Measurements from ENCODE around the gene LNX1.
A peak's percentile ranks its signal among the peaks of the same experiment; 100 is the strongest.

LNX1 gene

GRCh38 chr4:53598901-53599300 lies 7.6 kb upstream of the LNX1 start:
- DNase-seq, result no peak

- DNase-seq, result no peak
These were observed 7.2 kb upstream of the LNX1 start for GRCh38 chr4:53598483-53598882.

GRCh38 chr4:53596901-53597300 lies 5.6 kb upstream of the LNX1 start:
- DNase-seq, result no peak

GRCh38 chr4:53595834-53596233 lies 4.5 kb upstream of the LNX1 start:
- no peak for DNase-seq

DNA sequence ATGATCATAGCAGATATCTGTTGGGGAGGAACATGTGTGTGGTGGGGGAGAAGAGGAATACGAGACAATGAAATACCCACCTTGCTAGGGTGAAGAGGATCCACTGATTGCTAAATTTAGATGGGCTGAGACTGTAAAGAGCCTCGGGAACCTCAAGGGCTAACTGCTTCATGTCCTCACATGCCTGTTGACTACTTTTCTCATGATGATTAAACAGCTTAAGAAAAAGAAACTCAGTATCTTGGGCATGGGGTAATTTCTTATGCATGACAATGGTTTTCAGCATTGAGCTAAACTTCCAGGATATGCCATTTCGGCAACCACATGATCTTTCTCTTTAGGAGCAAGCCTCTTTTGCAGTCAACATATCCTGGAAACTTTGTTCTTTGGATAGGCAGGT lies 3.9 kb upstream of the LNX1 start:
- DNase-seq, result no peak

DNA sequence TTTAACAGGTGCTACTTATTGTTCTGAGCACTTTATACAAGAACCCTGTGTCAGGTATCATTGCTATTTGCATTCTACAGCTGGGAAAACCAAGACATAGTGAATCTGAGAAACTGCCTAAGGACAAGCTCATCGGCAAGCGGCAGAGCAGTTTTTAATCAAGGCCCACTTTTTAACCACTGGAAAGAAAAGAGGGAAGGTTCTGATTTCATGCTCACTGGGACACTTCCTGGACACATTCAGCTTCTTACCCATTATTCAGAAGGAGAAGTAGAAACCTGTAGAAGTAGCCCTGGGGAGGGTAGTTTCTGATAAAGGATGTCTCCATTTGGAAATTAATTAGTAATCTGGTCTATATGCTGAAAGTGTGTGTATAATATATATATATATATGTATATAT lies 2.5 kb upstream of the LNX1 start:
- DNase-seq, result peak; percentile 17

DNA sequence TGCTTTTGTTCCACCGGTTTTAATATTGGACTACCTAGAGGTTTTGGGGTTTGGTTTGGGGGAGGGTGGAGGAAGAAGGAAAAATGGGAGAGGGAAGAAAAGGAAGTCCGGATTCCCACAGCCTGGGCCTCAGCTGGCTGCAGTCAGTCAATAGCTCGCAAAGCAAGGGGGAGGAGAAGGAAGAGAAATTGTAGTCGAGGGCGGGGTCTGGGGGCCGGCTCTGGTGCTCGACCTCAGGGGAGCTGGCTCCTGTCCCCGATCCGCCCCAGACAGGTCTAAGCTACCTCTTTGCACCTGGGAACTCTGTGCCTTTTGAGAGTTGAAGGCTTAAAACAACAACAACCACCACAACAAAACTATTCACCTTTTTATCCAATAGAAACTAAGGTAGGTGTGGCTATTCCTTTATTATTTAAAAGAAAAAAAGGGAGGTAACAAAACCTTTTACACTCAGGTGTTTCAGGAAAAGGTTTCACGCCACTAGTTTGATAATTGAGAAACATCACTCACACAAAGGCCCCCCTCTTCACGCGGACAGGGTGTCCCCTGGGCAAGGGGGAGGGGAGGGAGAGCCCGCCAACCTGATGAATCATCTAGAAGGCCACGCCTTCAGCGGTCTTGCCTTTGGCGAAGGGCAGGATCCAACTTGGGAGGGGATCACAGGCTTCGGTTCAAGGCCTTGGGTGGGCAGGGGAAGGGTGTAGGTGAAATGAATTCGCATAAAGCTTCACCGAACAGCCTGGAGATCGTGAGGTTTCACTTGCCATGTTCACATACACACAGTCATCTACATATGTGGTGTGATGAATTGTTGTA lies 1.6 kb upstream of the LNX1 start:
- peak; percentile 91 for DNase-seq

- DNase-seq, result peak; percentile 54
These were observed 836 bp upstream of the LNX1 start for GRCh38 chr4:53592122-53592521.

DNA sequence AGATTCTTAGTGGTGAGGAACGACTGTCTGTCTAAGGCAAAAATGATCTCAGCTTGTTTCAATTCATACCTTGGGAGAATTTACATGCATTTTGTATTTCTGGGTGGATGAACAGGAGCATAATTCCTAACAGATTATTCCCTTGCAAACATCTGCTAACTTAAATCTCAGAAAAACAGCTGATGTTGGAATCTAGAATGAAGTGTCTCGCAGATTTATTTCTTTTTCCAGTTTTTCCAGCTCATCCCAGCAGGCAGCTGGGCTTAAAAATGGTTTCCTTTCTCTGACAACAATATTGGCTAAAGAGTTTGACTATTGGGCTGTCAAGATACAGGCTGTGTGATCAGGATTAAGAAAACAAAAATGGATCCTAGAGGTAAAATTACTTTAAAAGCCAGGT lies 1.1 kb downstream of the LNX1 start:
- DNase-seq, result no peak

DNA sequence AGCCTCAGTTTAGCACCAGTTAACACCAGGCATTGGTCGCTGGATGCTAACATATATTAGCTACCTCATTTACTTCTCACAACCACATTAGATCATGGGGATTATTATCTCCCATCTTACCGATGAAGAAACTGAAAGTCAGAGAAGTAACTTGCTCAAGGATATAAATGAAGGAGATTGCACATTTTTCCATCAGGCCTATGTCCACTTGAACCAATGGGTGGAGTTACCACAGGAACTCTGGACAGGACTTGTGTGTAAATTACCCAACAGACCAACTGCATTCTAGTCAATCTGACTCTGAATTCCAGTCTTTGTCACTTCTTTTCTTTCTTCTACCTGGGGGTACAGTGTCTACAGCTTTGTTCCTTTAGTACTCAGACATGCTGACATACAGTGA lies 1.8 kb downstream of the LNX1 start:
- DNase-seq, result no peak

DNA sequence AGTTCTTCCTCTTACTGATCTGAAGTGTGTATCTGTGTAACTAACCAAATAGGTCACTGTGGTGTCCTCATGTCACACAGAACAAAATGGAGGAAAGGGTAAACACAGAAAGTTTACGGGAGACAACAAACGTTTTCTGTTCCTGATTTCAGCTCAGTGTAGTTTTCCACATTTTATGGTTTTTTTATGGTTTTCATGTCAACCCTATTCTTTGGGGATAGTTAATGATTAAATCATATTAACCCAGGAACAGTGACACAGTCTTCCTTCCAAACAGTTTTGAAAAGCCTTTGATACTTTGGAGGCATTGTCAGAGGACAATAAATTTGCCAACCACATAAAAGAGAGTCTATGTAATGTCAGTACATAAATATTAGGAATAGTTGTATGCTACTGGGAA lies 4.2 kb downstream of the LNX1 start:
- peak; percentile 70 for DNase-seq

- peak; percentile 17 for DNase-seq
These were observed 5.0 kb downstream of the LNX1 start for GRCh38 chr4:53586121-53586816.

DNA sequence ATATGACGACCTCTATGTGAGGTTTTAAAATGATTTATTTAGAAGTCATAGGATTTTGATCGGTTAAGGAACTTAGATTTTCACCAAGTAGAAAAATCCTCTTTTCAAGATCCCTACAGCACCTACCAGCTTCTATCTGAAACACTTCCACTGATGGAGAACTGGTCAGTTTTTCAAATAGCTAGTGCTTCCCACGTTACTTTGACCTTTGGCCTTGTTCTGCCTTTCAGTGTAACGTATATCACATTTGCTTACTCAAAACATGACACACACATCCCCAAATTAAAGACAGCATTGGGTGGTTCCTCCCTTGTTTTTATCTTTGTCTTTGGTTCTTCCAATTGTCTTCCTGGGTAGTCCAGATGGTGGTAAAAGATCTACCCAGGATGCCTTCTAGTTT lies 6.6 kb downstream of the LNX1 start:
- DNase-seq, result no peak

- no peak for DNase-seq
These were observed 7.8 kb downstream of the LNX1 start for GRCh38 chr4:53583513-53583912.

DNA sequence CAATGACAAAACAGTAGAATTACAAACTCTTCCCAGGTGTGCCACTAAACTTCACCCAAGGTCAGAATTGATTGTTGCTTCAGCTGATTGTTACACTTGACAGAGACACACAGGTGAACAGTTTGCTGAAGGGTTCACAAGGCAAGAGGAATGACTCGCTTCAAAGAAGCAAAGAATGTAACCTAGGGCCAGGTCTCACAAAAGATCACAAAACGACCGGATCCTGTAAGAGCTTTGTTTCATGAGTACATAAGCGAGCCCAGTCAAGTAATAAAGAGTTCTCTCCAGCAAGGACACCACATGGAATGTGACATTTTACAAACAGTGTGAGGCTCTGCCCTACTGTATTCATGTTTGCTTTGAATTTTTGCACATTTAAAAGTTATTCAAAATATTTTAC lies 9.1 kb downstream of the LNX1 start:
- no peak for DNase-seq

DNA sequence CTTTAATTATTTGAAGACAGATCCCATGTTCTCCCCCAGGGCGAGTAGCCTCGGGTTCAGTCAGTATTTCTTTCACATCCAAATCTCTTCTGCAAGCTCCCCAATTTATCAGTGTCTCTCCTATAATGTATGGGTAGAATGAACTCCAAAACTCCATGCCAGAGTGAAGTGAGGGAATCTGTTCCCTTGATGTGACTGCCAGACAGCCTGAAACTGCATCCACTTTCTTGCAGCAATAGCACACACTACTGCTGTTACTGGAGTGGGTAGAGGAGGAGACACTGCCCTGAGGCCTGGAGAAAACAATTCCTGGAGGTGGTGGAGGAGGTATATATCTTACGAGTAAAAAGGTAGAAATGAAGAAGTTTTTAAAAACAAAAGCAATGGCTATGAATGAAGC lies 11.0 kb downstream of the LNX1 start:
- no peak for DNase-seq

- no peak for DNase-seq
These were observed 11.5 kb downstream of the LNX1 start for GRCh38 chr4:53579826-53580225.

DNA sequence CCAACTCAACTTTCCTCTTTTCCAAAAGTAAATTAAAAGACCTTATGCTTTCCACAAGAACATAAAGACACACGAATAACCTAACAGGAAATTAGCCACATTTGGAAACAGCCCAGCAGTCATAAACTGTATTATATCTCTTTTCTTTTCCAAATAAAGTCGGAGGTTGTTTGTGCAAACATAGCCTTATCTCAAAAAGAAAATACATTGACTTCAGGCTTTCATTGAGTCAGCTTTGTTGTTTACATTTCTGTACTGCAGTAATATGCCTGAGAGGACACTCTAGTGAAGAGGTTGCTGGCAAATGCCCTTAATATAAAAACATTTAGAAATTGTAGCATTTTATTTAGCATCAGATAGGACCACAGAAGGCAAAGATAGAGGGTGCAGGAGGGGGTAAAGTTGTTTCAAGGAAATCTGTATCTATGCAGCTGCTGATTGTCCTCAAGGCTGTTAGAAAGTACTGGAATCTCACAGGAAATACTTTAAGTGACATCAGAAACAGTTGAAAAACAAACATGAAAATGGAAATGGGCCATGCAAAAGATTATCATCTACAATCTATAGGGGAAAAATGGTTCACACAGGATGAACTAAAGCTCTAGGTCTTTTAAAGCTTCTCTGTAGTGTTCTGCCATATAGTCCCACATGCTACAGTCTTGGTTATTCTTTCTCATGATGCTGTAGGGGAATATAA lies 14.5 kb downstream of the LNX1 start:
- DNase-seq, result peak; percentile 60

GRCh38 chr4:53576071-53576617 lies 15.1 kb downstream of the LNX1 start:
- no peak for DNase-seq

- DNase-seq, result no peak
These were observed 15.7 kb downstream of the LNX1 start for GRCh38 chr4:53575552-53575951.

DNA sequence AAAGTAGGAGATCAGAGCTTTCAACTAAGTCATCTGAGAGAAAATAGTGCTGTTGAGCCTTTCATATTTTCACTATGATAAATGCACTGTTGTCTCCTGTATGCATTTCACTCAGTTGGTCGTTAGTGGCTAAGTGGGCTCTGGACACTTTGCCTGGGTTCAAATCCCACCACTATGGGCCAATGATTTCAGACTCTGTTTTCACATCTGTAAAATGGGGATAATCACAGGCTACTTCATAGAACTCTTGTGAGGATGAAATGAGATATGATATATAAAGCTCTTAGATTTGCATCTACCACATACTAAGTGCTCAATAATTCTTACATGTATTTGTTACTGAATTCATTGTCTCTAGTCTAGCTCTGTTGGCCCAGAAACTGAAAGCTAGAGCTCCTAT lies 16.8 kb downstream of the LNX1 start:
- DNase-seq, result no peak

GRCh38 chr4:53573696-53574095 lies 17.6 kb downstream of the LNX1 start:
- no peak for DNase-seq

- DNase-seq, result no peak
These were observed 18.7 kb downstream of the LNX1 start for GRCh38 chr4:53572600-53572994.
